GM18498 (cell line): ENCODE data around the gene RNF41.

Experiments used
- ATAC-seq: cut with Tn5 transposase; IDR thresholded peaks from one replicate; pipeline ENCODE4 v1.9.1; 2021; ENCODE audit warnings: mild to moderate bottlenecking, moderate library complexity; ENCODE audit not compliant: unreplicated experiment

The RNF41 gene

DNA sequence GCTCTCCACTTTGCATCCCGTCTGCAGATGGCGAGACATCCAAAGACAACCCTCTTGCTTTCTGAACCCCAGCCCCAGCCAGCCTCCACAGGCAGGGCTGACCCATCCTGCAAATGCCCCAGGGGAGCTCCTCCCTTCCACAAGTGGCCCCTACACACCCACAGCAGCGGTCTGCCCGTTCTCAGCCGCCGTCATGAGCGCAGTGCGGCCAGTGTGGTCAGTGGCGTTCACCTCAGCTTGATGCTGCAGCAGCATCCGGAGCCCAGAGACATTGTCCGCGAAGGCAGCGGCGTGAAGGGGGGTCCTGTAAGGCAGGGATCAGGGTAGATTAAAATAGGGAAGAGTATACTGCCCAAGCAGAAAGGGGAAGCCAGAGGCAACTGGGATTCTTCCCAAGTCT, 22.8 kb upstream of the RNF41 start:
- ATAC-seq, result no peak

DNA sequence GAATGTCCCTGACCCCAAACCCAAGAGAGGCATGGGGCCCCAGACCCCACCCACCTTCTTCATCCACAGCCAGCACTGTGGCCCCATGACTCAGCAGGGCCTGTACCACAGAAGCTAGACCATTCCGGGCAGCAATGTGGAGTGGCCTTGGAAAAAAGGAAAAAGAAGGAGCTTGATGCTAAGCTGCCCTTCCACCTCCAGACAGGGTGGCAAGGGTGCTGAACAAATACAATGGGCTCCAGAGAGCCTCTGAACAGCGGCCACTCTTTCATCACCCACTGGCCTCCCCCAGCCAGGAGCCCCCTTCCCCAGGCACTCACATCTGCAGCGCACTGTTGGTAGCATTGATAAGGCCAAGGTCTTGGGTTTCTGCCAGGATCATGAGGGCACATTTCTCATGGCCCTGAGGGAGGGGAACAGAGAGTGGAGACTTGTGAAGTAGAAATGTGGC, 22.0 kb upstream of the RNF41 start:
- no peak for ATAC-seq

DNA sequence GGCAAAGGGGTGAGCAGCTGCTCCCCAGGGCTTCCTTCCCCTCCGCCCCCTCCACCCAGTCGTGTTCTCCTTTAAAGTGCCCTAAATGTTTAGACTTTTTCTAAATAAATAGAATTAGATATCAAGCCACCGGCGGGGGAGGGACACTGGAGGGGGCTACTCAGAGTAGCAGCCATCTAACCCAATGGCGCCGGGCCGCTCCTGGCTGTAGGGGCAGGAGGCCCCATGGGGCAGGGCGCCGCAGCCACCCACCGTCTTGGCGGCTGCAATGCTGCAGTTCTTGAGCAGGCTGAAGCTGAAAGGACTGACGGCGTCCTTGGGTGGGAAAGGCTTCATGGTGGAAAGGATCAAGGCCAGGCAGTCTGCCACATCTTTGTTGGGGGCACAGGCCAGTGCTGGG, 21.3 kb upstream of the RNF41 start:
- no peak for ATAC-seq

DNA sequence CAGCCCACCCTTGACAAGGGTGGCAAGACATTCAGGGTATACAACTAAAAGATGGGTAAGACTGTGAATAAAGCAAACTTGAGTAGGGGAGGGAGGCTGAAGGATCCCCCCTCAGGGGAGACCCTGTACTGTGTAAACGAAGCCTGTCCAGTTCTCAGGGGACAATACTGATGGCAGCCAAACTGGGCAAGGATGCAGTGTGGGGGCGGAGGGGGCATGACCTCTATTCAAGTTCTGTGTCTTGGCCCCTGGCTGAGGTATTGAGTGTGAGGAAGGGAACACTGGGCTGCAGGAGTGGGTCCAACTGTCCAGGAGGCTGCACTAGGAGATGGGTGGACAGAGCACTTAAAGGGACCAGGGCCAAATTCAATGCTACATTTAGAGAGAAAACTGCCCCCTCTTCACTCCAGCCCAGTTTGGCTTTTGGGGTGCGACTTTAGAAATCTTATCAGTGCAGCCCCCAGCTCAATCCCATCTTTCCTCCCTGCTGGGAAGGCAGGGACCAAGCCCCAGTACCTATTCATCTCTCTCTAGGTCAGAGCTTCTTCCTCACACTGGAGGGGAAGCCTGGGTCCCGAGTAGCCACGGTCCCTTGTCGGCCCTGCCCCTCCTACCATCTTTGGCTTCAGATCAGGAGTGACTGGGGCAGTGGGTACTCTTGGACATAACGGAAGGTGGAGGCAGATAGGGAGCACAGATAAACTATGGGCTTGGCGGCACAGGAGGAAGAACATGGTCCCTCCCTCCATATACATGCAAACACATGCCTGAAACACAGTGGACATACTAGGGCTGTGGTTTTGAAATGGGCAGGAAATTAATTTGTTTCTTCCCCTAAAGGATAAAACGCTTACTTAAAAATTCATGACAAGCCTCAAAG, 19.9 kb upstream of the RNF41 start:
- no peak for ATAC-seq

DNA sequence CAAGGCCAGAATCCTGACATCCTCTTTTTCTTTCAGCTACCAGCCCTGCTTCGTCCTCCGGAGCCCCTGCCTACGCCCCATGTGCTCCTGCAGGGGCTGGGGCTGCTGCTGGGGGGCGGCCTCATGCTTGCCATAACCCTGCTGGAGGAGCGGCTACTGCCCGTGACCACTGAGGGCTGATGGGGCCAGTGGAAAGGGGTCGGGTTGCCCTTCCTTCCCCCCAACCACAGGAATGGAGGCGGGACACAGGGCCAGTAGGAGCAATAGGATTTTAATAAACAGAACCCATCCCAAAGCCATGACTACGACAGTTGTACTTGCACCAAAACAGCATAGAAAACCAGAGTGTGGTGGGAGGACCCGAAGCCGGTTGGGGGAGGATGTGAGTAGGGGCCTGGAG, 15.8 kb upstream of the RNF41 start:
- ATAC-seq, result no peak

DNA sequence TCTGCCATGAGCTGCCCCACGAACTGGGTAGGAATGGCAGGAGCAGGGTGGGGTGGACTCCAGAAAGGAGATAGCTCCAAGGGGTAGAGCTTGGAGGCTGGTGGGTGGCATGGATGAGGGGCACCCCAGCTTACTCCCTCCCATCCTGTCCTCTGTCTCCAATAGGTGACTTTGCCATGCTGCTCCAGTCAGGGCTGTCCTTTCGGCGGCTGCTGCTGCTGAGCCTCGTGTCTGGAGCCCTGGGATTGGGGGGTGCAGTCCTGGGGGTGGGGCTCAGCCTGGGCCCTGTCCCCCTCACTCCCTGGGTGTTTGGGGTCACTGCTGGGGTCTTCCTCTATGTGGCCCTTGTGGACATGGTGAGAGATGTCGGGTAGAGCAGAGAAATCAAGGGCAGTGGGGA, 15.3 kb upstream of the RNF41 start:
- no peak for ATAC-seq

DNA sequence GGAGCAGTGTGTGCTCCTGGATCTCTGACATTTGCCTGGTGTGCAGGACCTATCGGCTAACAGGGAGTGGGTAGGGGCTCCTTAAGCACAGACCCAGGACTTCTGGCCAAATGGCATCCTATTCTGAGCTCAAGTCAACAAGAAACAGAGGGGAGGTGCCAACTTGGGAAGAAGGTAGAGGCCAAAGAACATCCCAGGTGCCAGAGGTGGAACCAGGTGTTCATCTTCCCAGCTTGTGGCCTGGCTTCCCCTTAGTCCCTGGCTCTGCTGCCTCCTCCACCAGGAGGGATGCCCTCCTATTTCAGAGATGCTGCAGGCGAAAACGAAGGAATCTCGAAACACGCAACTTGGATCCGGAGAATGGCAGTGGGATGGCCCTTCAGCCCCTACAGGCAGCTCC, 14.4 kb upstream of the RNF41 start:
- ATAC-seq, result no peak

DNA sequence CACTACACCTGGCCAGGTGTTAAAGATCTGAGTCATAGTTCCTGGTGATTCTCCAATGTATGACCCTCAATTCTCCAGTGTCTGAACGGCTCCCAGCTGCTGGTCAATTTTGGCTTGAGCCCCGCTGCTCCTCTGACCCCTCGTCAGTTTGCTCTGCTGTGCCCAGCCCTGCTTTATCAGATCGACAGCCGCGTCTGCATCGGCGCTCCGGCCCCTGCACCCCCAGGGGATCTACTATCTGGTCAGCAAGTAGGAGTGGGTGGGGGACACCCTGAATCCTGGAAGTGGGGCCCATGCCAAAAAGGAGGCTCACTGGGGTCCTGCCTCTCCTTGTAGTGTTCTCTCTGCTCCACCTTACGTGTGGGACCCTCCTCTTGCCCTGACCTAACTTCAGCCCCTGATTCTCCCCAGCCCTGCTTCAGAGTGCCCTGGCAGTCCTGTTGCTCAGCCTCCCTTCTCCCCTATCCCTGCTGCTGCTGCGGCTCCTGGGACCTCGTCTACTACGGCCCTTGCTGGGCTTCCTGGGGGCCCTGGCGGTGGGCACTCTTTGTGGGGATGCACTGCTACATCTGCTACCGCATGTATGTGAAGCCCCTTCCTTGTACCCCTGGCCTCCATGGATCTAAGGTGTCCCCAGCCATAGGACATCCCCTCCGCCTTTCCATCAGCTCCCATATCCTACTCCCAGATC, 13.2 kb upstream of the RNF41 start:
- ATAC-seq, result no peak

DNA sequence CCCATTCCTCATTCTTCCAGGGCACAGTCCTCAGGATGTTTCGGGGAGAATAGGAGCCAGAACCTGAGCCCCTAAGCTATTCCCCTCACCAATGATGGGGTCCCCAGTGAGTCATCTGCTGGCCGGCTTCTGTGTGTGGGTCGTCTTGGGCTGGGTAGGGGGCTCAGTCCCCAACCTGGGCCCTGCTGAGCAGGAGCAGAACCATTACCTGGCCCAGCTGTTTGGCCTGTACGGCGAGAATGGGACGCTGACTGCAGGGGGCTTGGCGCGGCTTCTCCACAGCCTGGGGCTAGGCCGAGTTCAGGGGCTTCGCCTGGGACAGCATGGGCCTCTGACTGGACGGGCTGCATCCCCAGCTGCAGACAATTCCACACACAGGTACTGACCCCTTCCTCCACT, 9.5 kb upstream of the RNF41 start:
- ATAC-seq, result no peak

DNA sequence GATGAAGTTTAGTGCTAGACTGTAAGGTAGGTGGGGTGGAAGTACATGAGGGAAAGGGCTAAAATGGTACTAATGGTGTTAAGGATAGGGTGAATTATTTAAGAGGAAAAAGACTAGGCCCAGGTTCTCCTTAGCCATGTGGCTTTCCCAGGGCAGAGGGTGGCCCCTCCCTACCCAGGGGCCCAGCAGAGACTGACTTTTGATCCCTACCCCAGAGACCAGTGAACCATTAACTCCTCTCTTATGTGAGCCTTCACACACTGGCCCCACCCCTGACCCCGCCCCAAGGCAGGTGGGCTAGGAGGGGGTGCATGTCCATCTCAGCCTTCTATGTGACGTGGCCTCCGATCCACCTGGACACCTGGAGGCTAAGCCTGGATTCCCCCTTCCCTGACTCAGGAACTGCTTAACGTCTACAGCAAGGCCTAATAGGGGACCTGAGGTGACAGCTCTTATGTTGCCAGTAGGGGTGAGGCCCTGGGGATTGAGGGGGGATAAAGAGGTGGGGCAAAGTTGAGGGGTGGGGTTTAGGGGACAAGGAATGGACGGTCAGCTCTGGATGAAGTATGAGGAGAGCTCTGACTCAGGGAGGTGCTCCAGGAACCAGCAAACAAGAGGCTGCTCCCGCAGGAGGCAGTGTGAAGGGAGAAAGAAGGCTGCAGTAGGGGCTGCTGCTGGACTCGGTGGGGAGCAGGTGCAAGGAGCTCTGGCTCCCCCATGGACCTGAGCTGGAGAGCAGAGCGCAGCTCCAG, 8.9 kb upstream of the RNF41 start:
- no peak for ATAC-seq

DNA sequence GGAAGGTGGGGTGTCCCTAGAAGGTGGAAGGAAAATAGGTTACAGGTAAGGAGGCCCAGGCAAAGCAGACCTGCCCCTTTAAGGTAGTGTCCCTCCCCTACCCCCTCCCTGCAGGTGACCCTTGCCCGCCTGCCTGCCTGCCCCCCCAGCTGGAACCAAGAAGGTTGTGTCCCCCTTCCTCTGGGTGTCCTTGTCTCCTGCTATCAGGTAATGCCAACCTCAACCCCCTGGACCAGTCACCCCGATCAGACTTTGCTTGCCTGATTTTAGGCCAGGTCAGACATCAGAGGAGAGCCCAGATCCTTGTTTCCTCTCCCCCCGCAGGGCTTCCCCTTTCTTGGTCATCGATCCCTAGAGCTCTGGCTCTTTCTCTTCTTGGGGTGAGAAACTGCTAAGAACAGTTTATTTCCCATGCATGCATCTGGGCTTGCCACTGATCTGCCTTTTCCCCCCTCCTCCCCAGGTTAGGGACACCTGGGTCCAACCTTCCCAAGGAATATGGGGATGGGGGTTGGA, 8.3 kb upstream of the RNF41 start, which contains the start of gene SLC39A5:
Gene SLC39A5 (plus strand): TSS at position 136 of the 516 bp plus-strand sequence. CDS start 1,224 bp downstream, outside the sequence.
- ATAC-seq, result no peak

DNA sequence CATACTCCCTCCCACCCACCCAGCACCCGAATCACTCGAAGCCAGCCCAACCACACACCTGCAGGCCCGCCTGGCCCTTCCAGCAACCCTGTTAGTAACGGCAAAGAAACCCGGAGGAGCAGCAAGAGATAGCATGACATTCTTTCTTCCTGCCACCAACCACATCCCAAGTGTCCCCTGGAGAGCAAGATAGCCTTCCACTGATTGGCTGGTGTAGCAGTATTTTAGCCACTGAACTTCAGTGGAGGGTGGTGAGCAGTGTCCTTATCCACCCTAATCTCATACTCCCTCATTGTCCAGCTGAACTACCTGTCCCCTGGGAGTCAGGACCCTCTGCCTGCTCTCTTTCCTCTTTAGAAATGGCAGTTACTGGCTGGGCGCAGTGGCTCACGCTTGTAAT, 7.4 kb upstream of the RNF41 start:
- ATAC-seq, result no peak

DNA sequence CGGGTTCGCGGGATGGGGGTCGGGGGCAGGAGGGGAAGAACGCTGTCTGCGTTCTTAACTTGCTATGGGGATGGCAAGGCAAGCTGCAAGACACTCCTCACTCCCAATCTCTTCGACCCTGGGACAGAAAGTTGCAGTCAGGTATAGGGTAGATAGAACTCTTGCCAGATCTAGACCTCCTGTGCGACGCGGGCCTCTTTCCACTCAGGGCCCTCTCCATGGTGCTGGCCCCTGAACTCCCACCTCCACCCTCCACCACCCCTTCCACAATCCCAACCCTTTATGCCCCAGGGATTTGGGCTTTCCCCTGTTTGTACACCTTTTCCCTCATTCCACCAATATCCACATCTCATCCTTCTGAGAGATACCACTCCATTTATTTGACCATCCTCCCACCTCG, 3.2 kb upstream of the RNF41 start:
- no peak for ATAC-seq

DNA sequence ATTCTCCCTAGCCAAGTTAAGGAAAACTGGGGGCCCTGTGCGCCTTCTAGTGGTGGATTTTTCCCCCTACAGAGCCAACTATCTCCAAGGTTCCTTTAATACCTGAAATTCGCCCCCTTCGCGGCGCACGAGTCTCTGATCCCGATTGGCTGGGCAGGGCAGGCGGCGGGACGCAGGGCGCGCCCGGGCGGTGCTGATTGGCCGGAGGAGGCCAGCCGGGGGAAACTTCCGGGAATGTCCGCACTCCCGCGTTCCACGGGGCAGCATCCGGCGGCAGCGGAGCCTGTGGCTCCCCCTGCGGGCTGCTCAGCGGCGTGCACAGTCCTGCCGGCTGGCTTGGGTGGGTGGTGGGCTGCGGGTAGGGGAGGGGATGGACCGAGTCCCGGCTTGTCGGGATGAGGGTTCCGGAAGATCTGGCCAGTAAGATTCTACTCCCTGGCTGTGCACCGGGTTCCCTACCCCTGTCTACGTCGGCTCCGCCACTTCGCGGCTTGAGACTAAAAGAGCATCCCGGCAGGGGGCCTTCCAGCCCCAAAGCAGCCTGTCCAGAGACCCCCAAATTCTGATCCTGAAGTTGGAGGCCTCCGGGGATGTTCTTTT, 2.5 kb upstream of the RNF41 start, which contains the start of gene NABP2:
Gene NABP2 (plus strand): TSS at position 241 of the 600 bp plus-strand sequence. CDS start 515 bp downstream, outside the sequence.
- peak; percentile 76 for ATAC-seq

DNA sequence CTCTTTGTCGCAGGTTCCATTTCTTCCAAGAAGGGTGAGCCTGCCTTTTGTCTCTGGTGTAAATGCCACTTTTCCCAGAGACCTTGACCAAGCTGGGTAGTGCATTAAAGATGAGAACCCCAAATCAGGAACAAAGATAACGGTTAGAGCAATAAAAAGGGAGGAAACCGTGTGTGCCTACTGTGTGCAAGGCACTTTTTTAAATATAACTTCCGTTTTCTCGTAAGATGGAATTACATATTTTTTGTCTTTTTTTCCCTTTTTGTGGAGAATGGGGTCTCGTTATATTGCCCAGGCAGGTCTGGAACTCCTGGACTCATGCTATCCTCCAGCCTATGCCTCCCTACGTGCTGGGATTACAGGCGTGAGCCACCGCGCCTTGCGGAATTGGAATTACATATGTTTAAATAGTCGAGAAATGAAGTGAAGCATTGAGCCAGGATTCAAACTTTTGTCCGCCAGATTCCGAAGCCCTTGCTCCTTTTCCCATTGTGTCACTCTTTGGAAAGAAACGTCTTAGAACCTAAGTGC, 1.9 kb upstream of the RNF41 start:
- no peak for ATAC-seq

DNA sequence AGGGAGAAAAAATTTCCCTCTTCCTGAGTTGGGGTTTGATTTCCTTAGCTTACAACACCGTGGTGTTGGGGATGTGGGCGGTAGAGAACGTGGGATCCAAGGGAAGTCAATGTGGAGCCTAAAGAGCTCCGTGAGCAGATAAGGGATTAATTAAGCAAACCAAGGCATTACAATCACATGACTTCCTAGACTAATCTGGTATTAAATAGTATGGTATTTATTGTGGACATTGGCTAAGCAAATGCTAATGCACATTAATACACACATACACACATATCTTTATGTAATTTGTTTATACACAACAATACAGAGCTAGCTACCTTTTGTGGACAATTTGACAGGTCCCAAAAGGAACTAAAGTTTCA, 791 bp upstream of the RNF41 start:
- no peak for ATAC-seq

DNA sequence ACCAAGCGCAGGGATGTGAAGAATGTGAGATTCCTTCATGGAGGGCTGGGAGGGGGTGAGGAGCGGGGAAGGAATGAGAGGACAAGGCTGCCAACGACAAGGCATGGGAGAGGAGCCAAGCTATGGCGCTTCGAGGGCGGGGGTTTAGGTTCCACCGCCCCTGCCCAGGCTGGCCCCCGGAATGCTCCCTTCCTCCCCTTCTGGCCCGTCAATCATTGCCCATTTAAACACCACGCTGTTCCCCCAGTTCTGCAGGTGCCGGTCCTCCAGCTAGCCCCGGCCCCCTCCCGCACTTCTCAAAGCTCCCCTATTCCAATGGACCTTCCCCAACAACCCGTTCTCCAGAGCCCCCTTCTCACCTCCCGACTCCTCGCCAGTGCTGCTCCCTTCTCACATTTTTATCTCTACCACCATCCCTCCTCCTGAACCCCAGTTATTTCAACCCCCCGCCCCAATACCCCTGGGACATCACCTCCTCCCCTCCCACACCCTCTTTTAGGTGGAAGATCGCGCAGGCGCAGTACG, 428 bp downstream of the RNF41 start:
- peak; percentile 29 for ATAC-seq

DNA sequence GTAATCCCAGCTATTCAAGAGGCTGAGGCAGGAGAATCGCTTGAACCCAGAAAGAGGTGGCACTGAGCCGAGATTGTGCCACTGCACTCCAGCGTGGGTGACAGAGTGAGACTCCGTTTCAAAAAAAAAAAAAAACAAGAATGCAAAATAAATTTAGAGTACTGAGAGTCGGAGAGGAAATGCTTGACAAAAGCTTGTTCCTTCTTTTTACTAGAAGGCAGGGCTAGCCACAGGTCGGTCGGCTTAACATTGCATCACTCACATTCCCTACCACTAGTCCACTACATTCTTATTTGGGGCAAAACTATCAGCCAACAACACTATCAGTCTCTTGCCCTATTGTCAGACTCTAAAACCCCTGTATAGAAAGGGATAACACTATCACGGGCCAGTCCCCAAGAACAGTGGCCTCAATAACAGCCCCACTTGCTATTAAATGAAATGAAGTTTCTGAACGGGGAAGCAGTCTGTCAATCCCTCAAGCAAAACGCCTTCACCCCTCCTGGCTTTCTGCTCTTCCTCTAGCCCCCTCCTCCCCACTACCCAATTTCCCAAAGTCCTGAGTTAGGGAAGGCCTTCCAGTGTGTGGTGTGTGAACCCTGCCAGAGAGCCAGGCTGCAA, 1.0 kb downstream of the RNF41 start:
- no peak for ATAC-seq

DNA sequence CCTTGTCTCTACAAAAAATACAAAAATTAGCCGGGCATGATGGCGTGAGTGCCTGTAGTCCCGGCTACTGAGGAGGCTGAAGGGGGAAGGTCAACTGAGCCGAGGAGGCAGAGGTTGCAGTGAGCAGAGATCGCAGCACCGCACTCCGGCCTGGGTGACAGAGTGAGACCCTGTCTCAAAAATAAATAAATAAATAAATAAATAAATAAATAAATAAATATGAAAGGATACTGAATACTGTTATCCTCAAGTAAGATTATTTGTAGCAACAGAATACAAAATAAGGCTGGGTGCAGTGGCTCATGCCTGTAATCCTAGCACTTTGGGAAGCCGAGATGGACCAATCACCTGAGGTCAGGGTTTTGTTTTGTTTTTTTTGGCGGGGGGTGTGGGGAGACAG, 1.9 kb downstream of the RNF41 start:
- no peak for ATAC-seq

DNA sequence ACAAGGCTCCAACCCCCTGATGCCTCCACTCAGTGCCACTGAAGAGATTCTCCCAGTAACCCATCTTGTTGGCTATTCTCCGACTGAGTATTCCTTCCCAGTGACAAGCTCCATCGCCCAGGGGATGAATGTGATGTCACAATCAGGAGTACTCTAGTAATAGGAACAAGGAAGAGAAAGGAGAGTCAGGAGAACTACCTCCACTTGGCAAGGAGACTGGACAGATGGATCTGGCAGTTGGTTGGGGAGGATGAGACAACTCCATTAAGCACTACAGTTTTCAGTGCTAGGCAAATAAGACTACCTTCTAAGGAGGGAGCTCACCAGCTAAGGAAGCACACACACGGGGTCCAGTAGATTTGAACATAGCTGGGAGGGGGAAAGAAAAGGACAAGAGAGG, 5.3 kb downstream of the RNF41 start:
- ATAC-seq, result no peak
